HG03025 (cell line): ENCODE results near the gene APP.

ENCODE experiments used
- ATAC-seq: cut with Tn5 transposase; IDR thresholded peaks from one replicate; pipeline ENCODE4 v1.9.1; 2021; ENCODE audit warnings: mild to moderate bottlenecking, moderate library complexity; ENCODE audit not compliant: unreplicated experiment, low FRiP score

Gene APP

DNA sequence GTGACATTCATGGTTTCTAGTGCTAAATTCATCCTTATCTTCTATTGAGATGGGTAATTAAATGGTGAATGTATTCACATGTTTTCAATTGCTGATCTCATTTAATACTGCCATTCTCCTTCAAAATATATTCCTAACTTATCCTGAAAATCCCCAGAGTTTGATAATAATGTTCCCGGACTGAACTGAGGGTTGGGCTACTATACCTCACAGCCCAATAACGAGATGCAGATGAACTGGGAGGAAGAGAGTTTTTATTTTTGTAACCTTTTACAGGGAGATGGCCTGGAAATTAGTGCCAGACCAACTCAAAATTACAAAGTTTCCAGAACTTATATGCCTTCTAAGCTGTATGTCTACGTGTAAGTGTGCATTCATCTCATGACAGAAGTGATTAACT is 210.8 kb downstream of the APP start:
- ATAC-seq, result no peak

- no peak for ATAC-seq
Observed at GRCh38 chr21:25956993-25957714, 213.4 kb downstream of the APP start.

GRCh38 chr21:25955646-25956045 is 214.9 kb downstream of the APP start:
- no peak for ATAC-seq

DNA sequence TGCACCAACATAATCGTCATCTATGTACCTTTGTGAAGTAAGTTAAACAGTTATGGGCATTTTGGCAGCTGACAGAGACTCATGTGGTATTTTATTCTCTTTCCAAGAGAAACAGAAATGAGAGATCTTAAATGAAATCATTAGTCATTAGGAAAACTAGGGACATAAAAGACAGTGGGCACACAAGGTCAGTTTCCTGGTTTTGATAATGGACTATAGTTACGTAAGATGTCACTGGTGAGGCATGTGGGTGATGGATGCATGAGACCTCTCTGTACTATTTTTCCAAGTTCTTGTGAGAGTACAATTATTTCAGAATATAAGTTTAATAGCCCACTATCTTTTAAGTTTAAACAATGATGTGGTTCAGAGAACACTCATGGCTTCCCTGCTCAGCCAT is 216.9 kb downstream of the APP start:
- ATAC-seq, result no peak

DNA sequence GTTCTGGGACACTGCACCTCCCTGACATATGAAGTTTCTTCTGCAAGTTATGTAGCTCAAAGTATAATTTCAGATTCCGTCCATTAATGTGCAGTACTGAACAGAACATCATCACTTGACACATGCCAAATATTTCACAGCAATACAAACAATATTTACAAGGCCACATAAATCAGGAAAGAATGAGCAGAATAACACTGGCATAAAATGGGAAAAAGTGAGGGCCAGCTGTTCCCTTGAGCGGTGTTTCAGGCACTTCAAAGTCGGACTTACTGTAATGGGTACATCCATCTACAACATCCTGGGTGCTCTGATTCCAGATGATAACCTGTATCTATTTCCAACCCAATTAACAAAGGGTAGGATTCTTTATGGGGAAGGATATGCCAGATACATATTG is 217.4 kb downstream of the APP start:
- ATAC-seq, result no peak

DNA sequence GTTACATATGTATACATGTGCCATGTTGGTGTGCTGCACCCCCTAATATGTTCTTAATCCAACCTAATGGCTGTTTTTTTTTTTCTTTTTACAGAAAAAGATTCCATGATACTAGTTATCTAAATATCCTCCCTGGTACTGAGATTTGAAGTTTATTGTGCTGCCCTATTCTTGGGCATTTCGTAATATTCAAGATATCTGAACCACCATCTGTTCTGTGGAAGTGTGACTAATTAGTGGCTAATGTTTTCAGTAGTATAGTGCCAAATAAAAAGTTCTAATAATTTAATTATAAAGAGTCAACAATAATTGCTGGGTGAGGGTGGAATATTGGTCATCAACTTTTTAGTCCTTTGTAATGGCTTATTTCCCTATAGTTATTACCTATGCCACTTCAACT is 218.3 kb downstream of the APP start:
- ATAC-seq, result no peak

GRCh38 chr21:25949701-25950100 is 220.9 kb downstream of the APP start:
- ATAC-seq, result no peak

GRCh38 chr21:25944672-25945213 is 225.8 kb downstream of the APP start:
- ATAC-seq, result no peak

- no peak for ATAC-seq
Observed at GRCh38 chr21:25944082-25944481, 226.5 kb downstream of the APP start.

GRCh38 chr21:25942135-25942534 is 228.4 kb downstream of the APP start:
- no peak for ATAC-seq

DNA sequence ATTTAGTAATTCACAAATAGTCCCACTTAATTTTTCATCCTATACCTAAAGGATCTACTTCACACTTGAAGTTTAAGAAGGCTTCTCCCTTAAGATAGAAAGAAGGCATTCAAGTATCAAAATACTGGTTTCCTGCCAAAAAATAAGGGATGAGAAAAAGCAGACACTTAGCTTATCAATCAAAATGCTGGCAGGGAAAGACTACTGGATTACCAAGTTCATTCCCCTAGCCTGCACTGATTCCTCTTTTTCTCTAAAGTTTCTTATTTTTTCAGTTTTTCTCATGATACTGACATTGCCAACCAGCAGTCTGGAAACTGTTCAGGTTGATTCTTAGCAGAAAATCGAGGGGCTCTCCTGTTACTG is 231.2 kb downstream of the APP start:
- no peak for ATAC-seq

DNA sequence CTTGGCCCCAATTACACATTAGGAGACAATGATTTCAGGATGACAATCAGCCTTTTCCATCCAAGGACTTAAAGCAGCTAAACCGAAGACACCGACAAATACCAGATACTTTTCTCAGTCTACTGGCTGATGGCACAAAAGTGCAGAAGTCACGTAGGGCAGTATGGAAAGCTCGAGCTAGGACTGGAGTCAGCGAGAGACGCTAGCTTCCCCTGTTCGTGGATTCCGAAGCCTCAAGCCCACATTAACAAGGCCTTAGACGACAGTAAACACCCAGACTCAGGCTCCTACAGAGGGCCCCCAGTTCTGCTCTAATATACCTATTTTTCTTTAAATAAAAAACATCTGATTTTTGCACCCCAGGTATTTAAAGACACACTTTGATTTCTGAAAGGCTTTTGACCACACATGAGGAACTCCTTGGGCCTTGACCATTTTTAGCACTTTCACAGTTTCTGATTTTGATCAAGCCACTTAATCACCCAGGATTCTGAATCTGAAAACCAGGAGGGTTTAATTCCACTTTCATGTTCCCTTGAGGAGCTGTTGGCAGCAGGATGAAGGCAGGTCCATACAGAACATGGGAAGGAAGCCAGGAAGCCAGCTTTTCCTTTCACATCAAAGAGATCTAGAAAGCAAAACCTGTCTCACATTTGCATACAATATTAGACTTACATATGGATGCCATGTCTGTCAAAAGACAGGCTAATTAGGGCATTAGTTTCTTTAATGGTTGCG is 231.7 kb downstream of the APP start:
- no peak for ATAC-seq

- no peak for ATAC-seq
Observed at GRCh38 chr21:25936776-25937175, 233.8 kb downstream of the APP start.

GRCh38 chr21:25934771-25935224 is 235.8 kb downstream of the APP start:
- ATAC-seq, result no peak

DNA sequence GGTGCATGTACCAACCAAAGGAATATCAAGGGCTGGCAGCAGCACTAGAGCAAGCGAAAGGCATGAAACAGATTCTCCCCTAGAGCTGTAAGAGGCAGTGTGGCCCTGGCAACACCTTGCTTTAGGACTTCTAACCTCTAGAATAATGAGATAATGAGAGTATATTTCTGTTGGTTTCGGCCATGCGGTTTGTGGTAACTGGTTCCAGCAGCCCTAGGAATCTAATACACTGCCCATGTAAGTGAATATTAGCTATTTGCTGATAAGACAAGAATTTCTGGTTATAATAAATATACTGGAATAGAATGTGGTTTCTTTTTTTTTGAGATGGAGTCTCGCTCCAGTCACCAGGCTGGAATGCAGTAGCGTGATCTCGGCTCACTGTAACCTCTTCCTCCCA is 236.4 kb downstream of the APP start:
- no peak for ATAC-seq

DNA sequence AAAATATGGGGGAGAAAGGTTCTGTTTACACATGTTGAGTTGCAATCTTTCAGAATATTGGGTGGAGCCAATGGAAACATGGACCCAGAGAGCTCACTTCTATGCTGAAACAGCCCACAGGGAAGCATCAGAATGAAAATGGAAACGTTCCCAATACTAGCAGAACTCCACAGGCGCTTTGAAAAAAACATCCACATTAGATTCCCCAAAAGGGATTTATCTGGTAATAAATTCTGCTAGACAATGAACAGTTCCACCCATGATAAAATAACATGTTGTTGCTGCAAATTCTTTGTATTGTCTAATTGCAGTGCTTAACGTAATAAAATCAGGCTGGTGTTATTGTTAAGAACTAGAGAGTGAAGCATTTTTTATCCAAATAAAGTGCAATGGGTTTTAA is 238.8 kb downstream of the APP start:
- no peak for ATAC-seq

DNA sequence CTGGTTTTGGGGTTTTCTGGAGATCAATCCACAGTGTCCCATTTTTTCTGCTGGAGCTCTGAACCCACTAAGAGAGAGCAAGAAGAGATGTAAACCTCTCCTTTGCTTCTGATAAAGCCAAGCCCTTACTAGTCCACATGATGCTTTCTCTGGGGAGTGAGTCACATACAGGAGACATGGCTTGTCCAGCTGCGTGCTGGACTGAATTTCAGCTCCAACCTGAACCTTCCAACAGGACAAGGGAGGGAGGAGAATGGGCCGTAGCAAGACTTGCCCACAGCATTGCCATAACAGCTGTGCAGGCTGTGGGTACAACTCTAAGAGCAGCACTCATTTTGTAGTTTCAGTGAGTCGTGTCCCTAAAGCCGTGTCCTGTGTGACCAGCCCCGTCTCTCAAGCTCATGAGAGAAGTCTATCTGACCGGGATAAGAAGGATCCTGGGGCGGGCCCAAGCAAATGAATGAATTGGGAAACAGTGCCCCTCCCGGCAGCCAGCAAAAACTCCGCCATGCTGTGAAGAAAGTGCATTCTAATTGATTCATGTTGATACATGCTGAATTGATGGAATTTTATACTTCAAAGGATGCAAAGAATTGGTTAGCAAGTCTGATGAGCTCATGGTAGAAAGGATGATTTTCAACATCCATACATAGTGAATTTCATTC is 240.6 kb downstream of the APP start:
- ATAC-seq, result no peak

- no peak for ATAC-seq
Observed at GRCh38 chr21:25927195-25927880, 243.2 kb downstream of the APP start.

GRCh38 chr21:25925936-25926335 is 244.6 kb downstream of the APP start:
- no peak for ATAC-seq

GRCh38 chr21:25925064-25925800 is 245.3 kb downstream of the APP start:
- no peak for ATAC-seq
